A549 (cell line): ENCODE data around the gene C5orf34. TPM values are rescaled to one million over a fixed set of nuclear protein-coding genes. Genes with fewer than 3 reads are reported as not detected.

Experiments
- ATAC-seq, 2 experiments: fragments of 200-7000 bp in 1 of 2; fragments of >200 bp in 1 of 2; cut with Nextera tagmentation in 1 of 2; cut with Tn5 transposase in 1 of 2; 3 replicates each; pipeline versions ENCODE4 v1.8.0 to v1.9.1; 2018 to 2020; ENCODE audit warnings: mild to moderate bottlenecking in 1 of 2, moderate library complexity in 1 of 2
- CTCF ChIA-PET: fragments of 300-600 bp; sonication (Branson Sonifier 250); formaldehyde crosslinking; extraction: SDS; loops from one replicate; lab custom pipeline; 2021; ENCODE audit warnings: antibody characterized with exemption, inconsistent platforms; lab: Yijun Ruan, JAX
- POLR2A ChIA-PET: fragments of 350-600 bp; formaldehyde crosslinking; extraction: SDS; loops from one replicate; lab custom pipeline; 2021; ENCODE audit warnings: antibody characterized with exemption, inconsistent platforms; lab: Yijun Ruan, JAX
- DNase-seq, 2 experiments: peaks; one replicate each; pipeline versions ENCODE4 v3.0.0 to v3.0.0-alpha.2; 2011 to 2016; ENCODE audit warnings: low read depth in 1 of 2, low spot score in 1 of 2
- FAIRE-seq: peaks from 2 replicates; lab custom pipeline; 2011; peaks lifted over from hg19 to GRCh38; lab: Jason Lieb, UNC
- H3K27ac ChIP-seq, 2 experiments: fragments of >200 bp; sonication (Bioruptor Twin); formaldehyde crosslinking; 3 replicates each; pipeline ENCODE4 v1.5.1; 2016 to 2017
- H3K4me1 ChIP-seq: fragments of >200 bp; sonication (Bioruptor Twin); formaldehyde crosslinking; 3 replicates; pipeline ENCODE4 v1.6.1; 2016
- H3K4me2 ChIP-seq: fragments of >200 bp; sonication (Bioruptor Twin); formaldehyde crosslinking; 3 replicates; pipeline ENCODE4 v1.6.1; 2016
- H3K4me3 ChIP-seq: fragments of >200 bp; sonication (Bioruptor Twin); formaldehyde crosslinking; 3 replicates; pipeline ENCODE4 v1.5.1; 2016
- H3K9me3 ChIP-seq: fragments of >200 bp; sonication (Bioruptor Twin); formaldehyde crosslinking; 3 replicates; pipeline ENCODE4 v1.6.1; 2016
- CBX2 ChIP-seq: fragments of 200-600 bp; sonication (generic); IDR thresholded peaks from 2 replicates; pipeline ENCODE4 v1.6.1; 2016; ENCODE audit warnings: low read depth, mild to moderate bottlenecking, borderline replicate concordance
- CBX8 ChIP-seq: fragments of 200-600 bp; sonication (generic); IDR thresholded peaks from 2 replicates; pipeline ENCODE4 v1.6.1; 2016
- CEBPB ChIP-seq, 2 experiments: fragments of >200 bp in 1 of 2; sonication (Bioruptor Twin) in 1 of 2; formaldehyde crosslinking in 1 of 2; IDR thresholded peaks; 2 replicates each; pipeline ENCODE4 v1.6.1; 2012 to 2016
- CHD2 ChIP-seq: fragments of 150-350 bp; IDR thresholded peaks from 2 replicates; pipeline ENCODE4 v1.6.1; 2014; ENCODE audit warnings: low read length; ENCODE audit not compliant: partially characterized antibody
- EHMT2 ChIP-seq: fragments of 200-600 bp; sonication (generic); IDR thresholded peaks from 2 replicates; pipeline ENCODE4 v1.6.1; 2016; ENCODE audit warnings: antibody characterized with exemption, low read depth, mild to moderate bottlenecking, moderate library complexity
- EP300 ChIP-seq, 2 experiments: fragments of >200 bp; sonication (Bioruptor Twin); formaldehyde crosslinking; IDR thresholded peaks; 2 replicates in 1 of 2; 3 replicates in 1 of 2; pipeline ENCODE4 v1.6.1; 2016 to 2017
- FOXS1 ChIP-seq: fragments of 250-450 bp; sonication (Bioruptor Pico); IDR thresholded peaks from 2 replicates; pipeline ENCODE4 v1.5.0; 2020; ENCODE audit warnings: mild to moderate bottlenecking, moderate library complexity
- HEYL ChIP-seq: fragments of 250-450 bp; sonication (Bioruptor Pico); IDR thresholded peaks from 2 replicates; pipeline ENCODE4 v1.8.0; 2021; ENCODE audit warnings: mild to moderate bottlenecking, moderate library complexity
- HOXB13 ChIP-seq: fragments of 250-450 bp; sonication (Bioruptor Pico); IDR thresholded peaks from 2 replicates; pipeline ENCODE4 v1.5.0; 2020; ENCODE audit warnings: low read depth, mild to moderate bottlenecking, moderate library complexity
- JUN ChIP-seq, 2 experiments: fragments of >200 bp; sonication (Bioruptor Twin); formaldehyde crosslinking; IDR thresholded peaks; 2 replicates in 1 of 2; 3 replicates in 1 of 2; pipeline ENCODE4 v1.6.1; 2016 to 2017
- JUNB ChIP-seq: fragments of >200 bp; sonication (Bioruptor Twin); formaldehyde crosslinking; IDR thresholded peaks from 2 replicates; pipeline ENCODE4 v1.6.1; 2016
- KDM1A ChIP-seq: fragments of 200-600 bp; sonication (generic); IDR thresholded peaks from 2 replicates; pipeline ENCODE4 v1.6.1; 2016; ENCODE audit warnings: low read depth, mild to moderate bottlenecking
- PHF8 ChIP-seq: fragments of 200-600 bp; sonication (generic); IDR thresholded peaks from 2 replicates; pipeline ENCODE4 v1.6.1; 2016; ENCODE audit warnings: low read depth, mild to moderate bottlenecking, antibody characterized with exemption, moderate library complexity, borderline replicate concordance
- POLR2AphosphoS2 ChIP-seq: conservative IDR thresholded peaks from 2 replicates; pipeline ENCODE4 v1.6.1; 2012; ENCODE audit warnings: low read length, improper control_type of control experiment, inconsistent platforms
- RARB ChIP-seq: fragments of 250-450 bp; sonication (Bioruptor Pico); IDR thresholded peaks from 2 replicates; pipeline ENCODE4 v1.8.0; 2021; ENCODE audit warnings: mild to moderate bottlenecking, moderate library complexity
- RCOR1 ChIP-seq: fragments of 150-350 bp; IDR thresholded peaks from 2 replicates; pipeline ENCODE4 v1.6.1; 2014; ENCODE audit warnings: antibody characterized with exemption, low read length, low read depth
- REST ChIP-seq: fragments of 200-600 bp; sonication (generic); IDR thresholded peaks from 2 replicates; pipeline ENCODE4 v1.6.1; 2016; ENCODE audit warnings: antibody characterized with exemption, mild to moderate bottlenecking, moderate library complexity
- RFX5 ChIP-seq: fragments of 450-650 bp; IDR thresholded peaks from 2 replicates; pipeline ENCODE4 v1.7.1; 2014; ENCODE audit warnings: antibody characterized with exemption, mild to moderate bottlenecking, moderate library complexity
- SMC3 ChIP-seq: fragments of >200 bp; sonication (Bioruptor Twin); formaldehyde crosslinking; IDR thresholded peaks from 3 replicates; pipeline ENCODE4 v1.6.1; 2018; ENCODE audit warnings: inconsistent platforms
- ZFP36 ChIP-seq: fragments of 450-650 bp; IDR thresholded peaks from 2 replicates; pipeline ENCODE4 v1.6.1; 2014; ENCODE audit warnings: borderline replicate concordance; ENCODE audit not compliant: partially characterized antibody
- ZSCAN20 ChIP-seq: fragments of 250-450 bp; sonication (Bioruptor Pico); IDR thresholded peaks from 2 replicates; pipeline ENCODE4 v1.8.0; 2022; ENCODE audit warnings: mild to moderate bottlenecking, moderate library complexity
- WGBS: methylation state at CpG from one replicate; pipeline ENCODE4 v1.1.6; 2017; ENCODE audit errors: missing lambda C conversion rate; 5-methylcytosine and 5-hydroxymethylcytosine counted together
- polyA plus RNA-seq, 4 experiments: library from polyadenylated mRNA; depleted of rRNA in 3 of 4; stranded (reverse); fragments of >200 nt; fragmentation: RNase III in 1 of 4; extraction: RNeasy Plus Mini Kit Qiagen cat#74134 plus additional on column Dnase treatment in 1 of 4; gene quantifications; 2 replicates in 3 of 4; 3 replicates in 1 of 4; pipeline ENCODE4 v1.2.3, GENCODE V29; 2011 to 2017
- TF ChIP-seq, protein P1 (sequence below): fragments of 250-450 bp; sonication (Bioruptor Pico); IDR thresholded peaks from 2 replicates; pipeline ENCODE4 v1.5.0; 2020; ENCODE audit warnings: low read depth, mild to moderate bottlenecking, moderate library complexity
- TF ChIP-seq, protein P2 (sequence below): fragments of 150-350 bp; IDR thresholded peaks from 2 replicates; pipeline ENCODE4 v1.6.1; 2014; ENCODE audit warnings: low read depth, mild to moderate bottlenecking, low read length
- TF ChIP-seq, protein P3 (sequence below): fragments of >200 bp; sonication (Bioruptor Twin); formaldehyde crosslinking; IDR thresholded peaks from 3 replicates; pipeline ENCODE4 v1.6.1; 2016

C5orf34 gene
- polyA plus RNA-seq, 2 of the 4 experiments (the other 2 are of a cell fraction): 7.6 to 16.1 TPM

- CTCF ChIA-PET: interaction anchor here (1.0 to 1.2 kb wide), 3 partner anchors 9 to 12 kb away, joined by 4 read pairs; no protein-coding TSS in a partner anchor
Observed at GRCh38 chr5:43533646-43534045, 18.7 kb upstream of the C5orf34 start.

GRCh38 chr5:43530648-43531047 lies 15.7 kb upstream of the C5orf34 start:
- POLR2A ChIA-PET: no interaction called here
- Histone ChIP-seq H3K4me3 (no peak overlapping the region), H3K4me1 (no peaks in the 10 kb centered on the region), H3K27ac (no peak overlapping the region), H3K9me3 (no peaks in the 10 kb centered on the region), H3K4me2 (no peak overlapping the region)
- DNase-seq: no peak
- FAIRE-seq: no peak
- CTCF ChIA-PET: interaction anchor here (0.7 to 1.4 kb wide), 2 partner anchors 13 to 14 kb away, joined by 3 to 5 read pairs; no protein-coding TSS in a partner anchor
- no peak for ATAC-seq
- WGBS: 93% methylated on average over 2 of the region's 2 CpGs
- TF ChIP-seq, protein P1, sequence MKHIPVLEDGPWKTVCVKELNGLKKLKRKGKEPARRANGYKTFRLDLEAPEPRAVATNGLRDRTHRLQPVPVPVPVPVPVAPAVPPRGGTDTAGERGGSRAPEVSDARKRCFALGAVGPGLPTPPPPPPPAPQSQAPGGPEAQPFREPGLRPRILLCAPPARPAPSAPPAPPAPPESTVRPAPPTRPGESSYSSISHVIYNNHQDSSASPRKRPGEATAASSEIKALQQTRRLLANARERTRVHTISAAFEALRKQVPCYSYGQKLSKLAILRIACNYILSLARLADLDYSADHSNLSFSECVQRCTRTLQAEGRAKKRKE: no peak
- no peak for TF ChIP-seq RFX5
- no peak for TF ChIP-seq REST
- no peak for TF ChIP-seq JUNB
- no peak for TF ChIP-seq HEYL (CRISPR knock-in tag)
- no peak for TF ChIP-seq POLR2AphosphoS2
- TF ChIP-seq CBX2: no peak
- no peak for TF ChIP-seq KDM1A
- no peak for TF ChIP-seq CEBPB (IDR thresholded peaks at IDR 0.05)
- TF ChIP-seq JUN (IDR thresholded peaks at IDR 0.05): no peak
- TF ChIP-seq ZFP36: no peak

More at GRCh38 chr5:43533646-43534045, 18.7 kb upstream of the C5orf34 start:
- Histone ChIP-seq H3K4me1 (no peaks in the 10 kb centered on the region), H3K9me3 (no peaks in the 10 kb centered on the region), H3K4me2 (no peak overlapping the region), H3K4me3 (no peak overlapping the region), H3K27ac (no peak overlapping the region)
- FAIRE-seq (no peak), DNase-seq (no peak), ATAC-seq (no peak)
- POLR2A ChIA-PET: no interaction called here
- 93% methylated on average over 2 of the region's 2 CpGs for WGBS
- TF ChIP-seq, protein P2, sequence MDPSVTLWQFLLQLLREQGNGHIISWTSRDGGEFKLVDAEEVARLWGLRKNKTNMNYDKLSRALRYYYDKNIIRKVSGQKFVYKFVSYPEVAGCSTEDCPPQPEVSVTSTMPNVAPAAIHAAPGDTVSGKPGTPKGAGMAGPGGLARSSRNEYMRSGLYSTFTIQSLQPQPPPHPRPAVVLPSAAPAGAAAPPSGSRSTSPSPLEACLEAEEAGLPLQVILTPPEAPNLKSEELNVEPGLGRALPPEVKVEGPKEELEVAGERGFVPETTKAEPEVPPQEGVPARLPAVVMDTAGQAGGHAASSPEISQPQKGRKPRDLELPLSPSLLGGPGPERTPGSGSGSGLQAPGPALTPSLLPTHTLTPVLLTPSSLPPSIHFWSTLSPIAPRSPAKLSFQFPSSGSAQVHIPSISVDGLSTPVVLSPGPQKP: no peak
- TF ChIP-seq SMC3 (no peak), FOXS1 (no peak), RCOR1 (no peak), HOXB13 (no peak), EP300 (IDR thresholded peaks at IDR 0.05) (no peak), RFX5 (no peak), PHF8 (no peak), ZFP36 (no peak), RARB (CRISPR knock-in tag) (no peak), REST (no peak), EHMT2 (no peak), KDM1A (no peak), ZSCAN20 (CRISPR knock-in tag) (no peak), JUN (IDR thresholded peaks at IDR 0.05) (no peak), CHD2 (no peak), CBX8 (no peak)
- TF ChIP-seq, protein P1: no peak
- TF ChIP-seq, protein P3, sequence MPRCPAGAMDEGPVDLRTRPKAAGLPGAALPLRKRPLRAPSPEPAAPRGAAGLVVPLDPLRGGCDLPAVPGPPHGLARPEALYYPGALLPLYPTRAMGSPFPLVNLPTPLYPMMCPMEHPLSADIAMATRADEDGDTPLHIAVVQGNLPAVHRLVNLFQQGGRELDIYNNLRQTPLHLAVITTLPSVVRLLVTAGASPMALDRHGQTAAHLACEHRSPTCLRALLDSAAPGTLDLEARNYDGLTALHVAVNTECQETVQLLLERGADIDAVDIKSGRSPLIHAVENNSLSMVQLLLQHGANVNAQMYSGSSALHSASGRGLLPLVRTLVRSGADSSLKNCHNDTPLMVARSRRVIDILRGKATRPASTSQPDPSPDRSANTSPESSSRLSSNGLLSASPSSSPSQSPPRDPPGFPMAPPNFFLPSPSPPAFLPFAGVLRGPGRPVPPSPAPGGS: no peak
